B cell (primary cell): Measurements from ENCODE around the gene SRGAP1. TPM values are rescaled to one million over a fixed set of nuclear protein-coding genes. Genes with fewer than 3 reads are reported as not detected.
"Not testable (repeated sequence)": the region's sequence is repeated elsewhere in the genome, so short reads cannot be mapped to it uniquely, and the experiment has no call there.

Experiments used
- ATAC-seq: fragments of 200-7000 bp; cut with Tn5 transposase; one replicate; pipeline ENCODE4 v1.10.0; 2021; ENCODE audit warnings: low read depth, mild to moderate bottlenecking, moderate number of reproducible peaks, moderate library complexity
- CTCF ChIA-PET: fragments of 350-600 bp; sonication (Branson Sonifier 250); formaldehyde crosslinking; loops from one replicate; lab custom pipeline; 2021; ENCODE audit warnings: antibody characterized with exemption, inconsistent platforms; lab: Charles Lee
- POLR2A ChIA-PET: fragments of 350-600 bp; sonication (Branson Sonifier 250); formaldehyde crosslinking; loops from one replicate; lab custom pipeline; 2021; ENCODE audit warnings: antibody characterized with exemption; lab: Charles Lee
- DNase-seq: peaks from one replicate; pipeline ENCODE4 v3.0.0; 2013
- H2AFZ ChIP-seq: 2 replicates; pipeline ENCODE4 v1.6.1; 2012; ENCODE audit warnings: mild to moderate bottlenecking, low read depth, low read length; ENCODE audit not compliant: insufficient read depth, poor library complexity, severe bottlenecking
- H3K27ac ChIP-seq, 2 donors: 1 replicate in 1 of 2; 2 replicates in 1 of 2; pipeline ENCODE4 v1.5.1; 2012 to 2013; ENCODE audit warnings: low read length in 2 of 2, mild to moderate bottlenecking in 2 of 2, moderate library complexity in 1 of 2
- H3K27me3 ChIP-seq, 4 experiments: fragments of 200-600 bp in 1 of 4; sonication (generic) in 1 of 4; replicated peaks in 1 of 4; 1 replicate in 2 of 4; 2 replicates in 2 of 4; pipeline versions ENCODE4 v1.6.1 to v1.7.0; 2013 to 2016; ENCODE audit warnings: low read length in 3 of 4, mild to moderate bottlenecking in 2 of 4, mixed read lengths in 1 of 4, moderate library complexity in 1 of 4; ENCODE audit not compliant: insufficient read depth in 4 of 4, control insufficient read depth in 3 of 4; ENCODE audit errors: control extremely low read depth in 1 of 4
- H3K36me3 ChIP-seq, 2 experiments: replicated peaks in 1 of 2; 1 replicate in 1 of 2; 2 replicates in 1 of 2; pipeline versions ENCODE4 v1.6.1 to v1.7.1; 2013; ENCODE audit warnings: low read length in 1 of 2; ENCODE audit not compliant: insufficient read depth in 2 of 2, control insufficient read depth in 1 of 2; ENCODE audit errors: control extremely low read depth in 1 of 2, extremely low read depth in 1 of 2
- H3K4me1 ChIP-seq, 2 donors: fragments of 200-600 bp in 1 of 2; sonication (generic) in 1 of 2; 1 replicate in 1 of 2; 2 replicates in 1 of 2; pipeline versions ENCODE4 v1.5.1 to v1.6.1; 2013 to 2017; ENCODE audit warnings: low read length in 2 of 2; ENCODE audit not compliant: control insufficient read depth in 2 of 2, insufficient read depth in 2 of 2
- H3K4me2 ChIP-seq: replicated peaks from 2 replicates; pipeline ENCODE3; 2012; ENCODE audit warnings: mild to moderate bottlenecking, low read depth, low read length; ENCODE audit not compliant: poor library complexity, severe bottlenecking
- H3K4me3 ChIP-seq, 5 experiments: fragments of 200-600 bp in 1 of 5; sonication (generic) in 1 of 5; 1 replicate in 3 of 5; 2 replicates in 2 of 5; pipeline versions ENCODE4 v1.5.1 to v1.7.0; 2011 to 2016; ENCODE audit warnings: low read length in 4 of 5, mild to moderate bottlenecking in 4 of 5, low read depth in 2 of 5, control low read depth in 1 of 5, moderate library complexity in 1 of 5; ENCODE audit not compliant: insufficient read depth in 1 of 5; ENCODE audit errors: control extremely low read depth in 1 of 5, extremely low read depth in 1 of 5
- H3K79me2 ChIP-seq: fragments of 200-600 bp; sonication (generic); one replicate; pipeline ENCODE4 v1.6.0; 2016; ENCODE audit warnings: low read length; ENCODE audit not compliant: control insufficient read depth, insufficient read depth
- H3K9ac ChIP-seq: fragments of 200-600 bp; sonication (generic); 2 replicates; pipeline ENCODE4 v1.6.1; 2017; ENCODE audit warnings: mild to moderate bottlenecking, low read length, moderate library complexity
- H3K9me3 ChIP-seq, 3 donors: one replicate each; pipeline versions ENCODE4 v1.6.1 to v1.7.1; 2013; ENCODE audit warnings: low read length in 2 of 3; ENCODE audit not compliant: control insufficient read depth in 2 of 3, insufficient read depth in 1 of 3; ENCODE audit errors: control extremely low read depth in 1 of 3
- H4K20me1 ChIP-seq: 2 replicates; pipeline ENCODE4 v1.6.0; 2012; ENCODE audit warnings: mild to moderate bottlenecking, low read length; ENCODE audit not compliant: insufficient read depth, control insufficient read depth, poor library complexity, severe bottlenecking
- H3K27ac Mint-ChIP-seq: one replicate; pipeline ENCODE4 v1.8.0; 2021; ENCODE audit warnings: mixed read lengths
- H3K27me3 Mint-ChIP-seq: one replicate; pipeline ENCODE4 v1.8.0; 2021; ENCODE audit warnings: mixed read lengths
- H3K4me1 Mint-ChIP-seq: one replicate; pipeline ENCODE4 v1.8.0; 2021; ENCODE audit warnings: mixed read lengths
- H3K4me3 Mint-ChIP-seq: one replicate; pipeline ENCODE4 v1.8.0; 2021; ENCODE audit warnings: mixed read lengths
- H3K9me3 Mint-ChIP-seq: one replicate; pipeline ENCODE4 v1.8.0; 2022; ENCODE audit warnings: mixed read lengths; ENCODE audit not compliant: insufficient read depth
- CTCF ChIP-seq: fragments of 200-600 bp; IDR thresholded peaks from one replicate; pipeline ENCODE4 v1.8.0; 2022; ENCODE audit warnings: antibody characterized with exemption, mild to moderate bottlenecking
- EZH2 ChIP-seq: IDR thresholded peaks from 2 replicates; pipeline ENCODE4 v1.6.1; 2012; ENCODE audit warnings: borderline replicate concordance, low read depth, mild to moderate bottlenecking, moderate library complexity, low read length; ENCODE audit not compliant: insufficient read depth, poor library complexity, severe bottlenecking
- WGBS: methylation state at CpG from one replicate; pipeline ENCODE4 v1.1.5; 2013; ENCODE audit warnings: missing lambda C conversion rate; ENCODE audit not compliant: insufficient coverage; 5-methylcytosine and 5-hydroxymethylcytosine counted together
- intact Hi-C: fragments of 100-400 bp; cut with micrococcal nuclease; formaldehyde crosslinking; loops from one replicate; pipeline ENCODE4 v1.10.0; 2022
- polyA plus RNA-seq: library from polyadenylated mRNA; depleted of rRNA; stranded (reverse); fragments of >200 nt; gene quantifications from 2 replicates; pipeline ENCODE4 v1.2.3, GENCODE V29; 2012
- total RNA-seq, 2 donors: library from RNA; stranded (reverse); fragments of 120-200 nt in 1 of 2; gene quantifications; 1 replicate in 1 of 2; 2 replicates in 1 of 2; pipeline versions ENCODE4 v1.2.3 to v1.2.4, GENCODE V29; 2013 to 2022

SRGAP1 gene
- total and polyA plus RNA-seq, 2 donors (not counting 1 experiment from before 2014, with no cell fraction given) = under 0.01 to 0.22 TPM

- H3K4me1 ChIP-seq, CTCF ChIA-PET: not testable (repeated sequence)
Measured at GRCh38 chr12:64167041-64167440, 322.5 kb downstream of the SRGAP1 start.

GRCh38 chr12:64170024-64170423 lies 325.5 kb downstream of the SRGAP1 start:
- Mint-ChIP-seq H3K27ac (no peak overlapping the region), H3K4me3 (no peak overlapping the region), H3K9me3 (no peaks in the 10 kb centered on the region), H3K4me1 (no peaks in the 10 kb centered on the region), H3K27me3 (no peaks in the 10 kb centered on the region)
- Histone ChIP-seq H3K27ac (no peak overlapping the region), H3K36me3 (no peaks in the 10 kb centered on the region), H4K20me1 (no peaks in the 10 kb centered on the region), H3K27me3 (no peaks in the 10 kb centered on the region), H3K4me1 (no peaks in the 10 kb centered on the region), H3K4me3 (no peak overlapping the region), H3K4me2 (no peak overlapping the region), H3K9ac (no peak overlapping the region), H3K79me2 (no peaks in the 10 kb centered on the region), H3K9me3 (no peaks in the 10 kb centered on the region), H2AFZ (no peak overlapping the region)
- TF ChIP-seq EZH2 (no peak), CTCF (no peak)
- ChIA-PET POLR2A (no interaction called here), CTCF (no interaction called here)
- WGBS = 100% methylated on average over 3 of the region's 3 CpGs
- intact Hi-C loops = no loop called here
- DNase-seq (no peak), ATAC-seq (no peak)

More at GRCh38 chr12:64167041-64167440, 322.5 kb downstream of the SRGAP1 start:
- H3K9me3 ChIP-seq, H3K79me2 ChIP-seq, H3K36me3 ChIP-seq, H3K9ac ChIP-seq, H3K4me3 ChIP-seq, H4K20me1 ChIP-seq, POLR2A ChIA-PET, DNase-seq, ATAC-seq, H3K9me3 Mint-ChIP-seq, H3K27me3 Mint-ChIP-seq, H3K27ac Mint-ChIP-seq, H3K4me2 ChIP-seq, H3K27ac ChIP-seq, H2AFZ ChIP-seq, intact Hi-C loops, H3K27me3 ChIP-seq, H3K4me1 Mint-ChIP-seq, H3K4me3 Mint-ChIP-seq: not testable (repeated sequence)
- WGBS = no CpG with 5 or more reads among the region's 1 CpG
